OCI-LY1 (cell line): Measurements from ENCODE around the gene DNMT3A.

Experiments used
- EZH2 ChIP-seq: fragments of 200-600 bp; sonication (generic), shearing (Covaris generic); IDR thresholded peaks from 2 replicates; pipeline ENCODE4 v1.8.0; 2017; ENCODE audit warnings: borderline replicate concordance, mixed run types, mild to moderate bottlenecking, antibody characterized with exemption, low read length, moderate library complexity, mixed read lengths
- TF ChIP-seq, protein P1 (sequence below): fragments of 200-600 bp; sonication (generic), shearing (Covaris generic); IDR thresholded peaks from 2 replicates; pipeline ENCODE4 v1.5.1; 2017; ENCODE audit warnings: mild to moderate bottlenecking, antibody characterized with exemption, low read length, moderate library complexity, mixed read lengths

DNA sequence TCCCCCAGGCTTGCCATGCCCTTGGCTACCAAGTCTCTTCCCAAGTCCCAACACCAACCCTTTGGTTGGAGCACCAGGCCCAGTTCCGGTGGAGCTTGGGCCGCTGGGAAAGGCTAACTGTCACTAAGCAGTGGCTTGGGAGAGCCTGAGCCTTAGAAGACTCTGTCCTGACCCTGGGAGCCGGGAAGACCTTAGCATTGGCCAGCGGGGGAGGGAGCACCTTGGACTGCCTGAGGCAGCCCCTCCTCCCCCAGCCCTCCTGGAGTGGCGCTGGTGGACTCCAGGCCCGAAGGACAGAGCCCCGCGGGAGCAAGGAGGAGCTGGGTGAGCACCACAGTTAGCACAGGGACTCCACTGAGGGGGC, 110.8 kb downstream of the DNMT3A start:
- TF ChIP-seq, protein P1, sequence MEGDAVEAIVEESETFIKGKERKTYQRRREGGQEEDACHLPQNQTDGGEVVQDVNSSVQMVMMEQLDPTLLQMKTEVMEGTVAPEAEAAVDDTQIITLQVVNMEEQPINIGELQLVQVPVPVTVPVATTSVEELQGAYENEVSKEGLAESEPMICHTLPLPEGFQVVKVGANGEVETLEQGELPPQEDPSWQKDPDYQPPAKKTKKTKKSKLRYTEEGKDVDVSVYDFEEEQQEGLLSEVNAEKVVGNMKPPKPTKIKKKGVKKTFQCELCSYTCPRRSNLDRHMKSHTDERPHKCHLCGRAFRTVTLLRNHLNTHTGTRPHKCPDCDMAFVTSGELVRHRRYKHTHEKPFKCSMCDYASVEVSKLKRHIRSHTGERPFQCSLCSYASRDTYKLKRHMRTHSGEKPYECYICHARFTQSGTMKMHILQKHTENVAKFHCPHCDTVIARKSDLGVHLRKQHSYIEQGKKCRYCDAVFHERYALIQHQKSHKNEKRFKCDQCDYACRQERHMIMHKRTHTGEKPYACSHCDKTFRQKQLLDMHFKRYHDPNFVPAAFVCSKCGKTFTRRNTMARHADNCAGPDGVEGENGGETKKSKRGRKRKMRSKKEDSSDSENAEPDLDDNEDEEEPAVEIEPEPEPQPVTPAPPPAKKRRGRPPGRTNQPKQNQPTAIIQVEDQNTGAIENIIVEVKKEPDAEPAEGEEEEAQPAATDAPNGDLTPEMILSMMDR, result no peak
- no peak for TF ChIP-seq EZH2
